NCI-H128 (cell line): ENCODE results near the gene PRELID3B.
"Not testable (repeated sequence)": the region's sequence is repeated elsewhere in the genome, so short reads cannot be mapped to it uniquely, and the experiment has no call there.

ENCODE experiments used
- DNase-seq: peaks from one replicate; lab custom pipeline; 2025; ENCODE audit not compliant: unreplicated experiment; lab: John Stamatoyannopoulos, UW

PRELID3B gene

GRCh38 chr20:59026904-59027740 is 15.5 kb downstream of the PRELID3B start:
- DNase-seq = no peak

GRCh38 chr20:59025511-59025910 is 17.1 kb downstream of the PRELID3B start:
- no peak for DNase-seq

GRCh38 chr20:59025086-59025485 is 17.5 kb downstream of the PRELID3B start:
- DNase-seq = no peak

GRCh38 chr20:59024111-59024530 is 18.5 kb downstream of the PRELID3B start:
- no peak for DNase-seq

- DNase-seq = no peak
Observed at GRCh38 chr20:59023616-59024015, 19.0 kb downstream of the PRELID3B start.

- no peak for DNase-seq
Observed at GRCh38 chr20:59022754-59023153, 19.8 kb downstream of the PRELID3B start.

GRCh38 chr20:59020938-59021551 is 21.5 kb downstream of the PRELID3B start:
- DNase-seq = no peak

GRCh38 chr20:59019217-59019616 is 23.4 kb downstream of the PRELID3B start, which contains the start of gene TUBB1:
Gene TUBB1 (plus strand): TSS chr20:59019429. CDS start chr20:59019523, 94 bp downstream.
- DNase-seq = no peak

- no peak for DNase-seq
Observed at GRCh38 chr20:59018817-59019216, 23.8 kb downstream of the PRELID3B start.

- DNase-seq = no peak
Observed at GRCh38 chr20:59017493-59018231, 24.9 kb downstream of the PRELID3B start.

- DNase-seq = no peak
Observed at GRCh38 chr20:59016795-59017492, 25.6 kb downstream of the PRELID3B start.

GRCh38 chr20:59015812-59016711 is 26.5 kb downstream of the PRELID3B start:
- no peak for DNase-seq

- no peak for DNase-seq
Observed at GRCh38 chr20:59015411-59015810, 27.2 kb downstream of the PRELID3B start.

GRCh38 chr20:59014680-59015389 is 27.8 kb downstream of the PRELID3B start:
- no peak for DNase-seq

GRCh38 chr20:59013959-59014608 is 28.5 kb downstream of the PRELID3B start:
- no peak for DNase-seq

GRCh38 chr20:59013031-59013951 is 29.3 kb downstream of the PRELID3B start:
- no peak for DNase-seq

GRCh38 chr20:59011874-59012157 is 30.8 kb downstream of the PRELID3B start:
- DNase-seq = not testable (repeated sequence)
